ENCODE measurements around the gene CFAP20. TPM values are rescaled to one million over a fixed set of nuclear protein-coding genes. Genes with fewer than 3 reads are reported as not detected.
"Not testable (repeated sequence)": the region's sequence is repeated elsewhere in the genome, so short reads cannot be mapped to it uniquely, and the experiment has no call there.

CFAP20 gene
- total RNA-seq, 1 donor from 2014 or later, result 28.5 TPM

- DNase-seq (ENCODE audit: low spot score), result not testable (repeated sequence)
Measured at GRCh38 chr16:58072134-58072533, 57.0 kb downstream of the CFAP20 start.

DNA sequence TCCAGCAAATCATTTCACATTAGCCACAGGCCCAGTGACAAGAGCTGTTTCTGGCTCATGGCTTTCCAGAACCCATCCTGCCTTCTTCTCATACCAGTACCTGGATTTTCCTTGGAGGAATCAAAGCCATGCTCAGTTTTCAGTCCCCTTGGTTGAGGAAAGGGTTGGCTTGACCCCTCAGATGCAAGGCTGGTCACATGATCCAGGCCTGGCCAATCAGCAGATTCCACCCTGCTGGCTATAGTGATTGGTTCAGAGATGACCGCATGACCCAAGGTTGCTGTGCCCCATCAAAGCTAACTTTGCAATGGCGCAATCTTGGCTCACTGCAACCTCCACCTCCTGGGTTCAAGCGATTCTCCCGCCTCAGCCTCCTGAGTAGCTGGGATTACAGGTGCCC is 58.6 kb downstream of the CFAP20 start:
- DNase-seq (ENCODE audit: low spot score), result no peak

Other genes starting within 250 kb of the CFAP20 start
- not detected for gene CNGB1, start 158.3 kb downstream of the CFAP20 start, total RNA-seq
- gene ZNF319, start 128.7 kb downstream of the CFAP20 start, total RNA-seq, result 7.5 TPM
- 40.8 TPM for gene USB1, start 128.0 kb downstream of the CFAP20 start, total RNA-seq
- gene MMP15, start 103.6 kb downstream of the CFAP20 start, total RNA-seq, result 23.2 TPM
- gene CSNK2A2, start 68.7 kb upstream of the CFAP20 start, total RNA-seq, result 66.1 TPM
- gene PRSS54, start 165.6 kb upstream of the CFAP20 start, total RNA-seq, result not detected